Esophagus (tissue), 2 donors: ENCODE data around the gene UBE2S. TPM values are rescaled to one million over a fixed set of nuclear protein-coding genes. Genes with fewer than 3 reads are reported as not detected.
"Not testable (repeated sequence)": the region's sequence is repeated elsewhere in the genome, so short reads cannot be mapped to it uniquely, and the experiment has no call there.

ENCODE experiments used
- H3K27ac ChIP-seq, 2 donors: one replicate each; pipeline ENCODE4 v1.5.1; 2013; ENCODE audit warnings: low read depth in 2 of 2, mild to moderate bottlenecking in 2 of 2, inconsistent platforms in 1 of 2, low read length in 1 of 2, moderate library complexity in 1 of 2
- H3K27me3 ChIP-seq, 2 donors: one replicate each; pipeline ENCODE4 v1.6.1; 2013; ENCODE audit warnings: low read length in 2 of 2, control low read depth in 1 of 2, mild to moderate bottlenecking in 1 of 2; ENCODE audit not compliant: insufficient read depth in 2 of 2, control insufficient read depth in 1 of 2
- H3K36me3 ChIP-seq, 2 donors: one replicate each; pipeline ENCODE4 v1.6.1; 2013; ENCODE audit warnings: low read length in 1 of 2; ENCODE audit not compliant: control insufficient read depth in 2 of 2, insufficient read depth in 2 of 2
- H3K4me1 ChIP-seq, 2 donors: one replicate each; pipeline ENCODE4 v1.6.1; 2013; ENCODE audit warnings: low read length in 1 of 2; ENCODE audit not compliant: control insufficient read depth in 2 of 2, insufficient read depth in 2 of 2
- H3K4me3 ChIP-seq, 2 donors: one replicate each; pipeline ENCODE4 v1.5.1; 2013; ENCODE audit warnings: low read length in 2 of 2, mild to moderate bottlenecking in 2 of 2, low read depth in 1 of 2, moderate library complexity in 1 of 2
- H3K9me3 ChIP-seq, 2 donors: one replicate each; pipeline ENCODE4 v1.6.1; 2013; ENCODE audit warnings: mild to moderate bottlenecking in 2 of 2, low read depth in 1 of 2, low read length in 1 of 2, moderate library complexity in 1 of 2; ENCODE audit not compliant: control insufficient read depth in 2 of 2, insufficient read depth in 1 of 2
- WGBS, 2 donors: extraction: QIAGEN DNeasy Blood & Tissue Kit; methylation state at CpG; one replicate each; pipeline ENCODE4 v1.1.7; 2013; 5-methylcytosine and 5-hydroxymethylcytosine counted together
- polyA plus RNA-seq, 2 donors: library from polyadenylated mRNA; stranded (reverse); fragments of 200-250 nt; gene quantifications; one replicate each; pipeline ENCODE4 v1.2.3, GENCODE V29; 2013
- donor health status: healthy with polysubstance abuse.
- donor health status: Bipolar disorder and iron deficiency.

Gene UBE2S
- polyA plus RNA-seq, 2 donors, result 12.8 to 24.1 TPM

- H3K36me3 ChIP-seq, result no peaks in the 10 kb centered on the region
- H3K9me3 ChIP-seq, result peaks cover 0 to 10% of the 10 kb centered on the region in 2 donors
- H3K27me3 ChIP-seq, result peaks cover 10 to 12% of the 10 kb centered on the region in 2 donors
- no peaks in the 10 kb centered on the region for H3K4me1 ChIP-seq
- no peak overlapping the region for H3K4me3 ChIP-seq
- 93 to 94% methylated on average over 1 of the region's 1 CpG for WGBS, 2 donors
- H3K27ac ChIP-seq, result no peak overlapping the region
Observed at GRCh38 chr19:55431183-55431582, 23.6 kb upstream of the UBE2S start.

DNA sequence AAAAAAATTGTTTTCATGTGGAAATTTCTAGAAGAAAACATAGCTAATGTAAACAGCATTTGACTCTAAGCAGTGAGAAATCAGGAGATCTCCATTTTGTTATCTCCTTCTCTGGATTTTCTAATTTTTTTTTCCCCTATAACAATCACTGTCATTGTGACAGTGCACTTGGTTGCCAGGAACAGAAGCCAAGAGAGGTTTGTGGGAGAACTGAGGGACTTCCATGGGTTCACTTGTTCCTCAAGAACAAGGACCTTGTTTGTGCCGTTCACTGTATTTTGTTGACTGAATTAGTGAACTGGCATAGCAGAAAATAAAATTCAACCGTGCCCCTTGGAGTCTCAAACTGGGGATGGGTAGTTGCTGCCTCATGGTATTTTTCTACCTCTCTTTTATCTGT is 18.5 kb upstream of the UBE2S start:
- Histone ChIP-seq H3K4me1 (no peaks in the 10 kb centered on the region), H3K27me3 (peaks cover 2 to 10% of the 10 kb centered on the region in 2 donors), H3K4me3 (no peak overlapping the region), H3K36me3 (no peaks in the 10 kb centered on the region), H3K9me3 (no peaks in the 10 kb centered on the region), H3K27ac (no peak overlapping the region)
- WGBS, 2 donors, result 71 to 73% methylated on average over 2 of the region's 2 CpGs

GRCh38 chr19:55424518-55424917 is 16.9 kb upstream of the UBE2S start:
- 82 to 84% methylated on average over 3 of the region's 3 CpGs for WGBS, 2 donors
- H3K9me3 ChIP-seq, result no peaks in the 10 kb centered on the region
- no peak overlapping the region for H3K27ac ChIP-seq
- no peaks in the 10 kb centered on the region for H3K36me3 ChIP-seq
- no peaks in the 10 kb centered on the region for H3K4me1 ChIP-seq
- no peak overlapping the region for H3K4me3 ChIP-seq
- peaks cover 0 to 3% of the 10 kb centered on the region in 2 donors for H3K27me3 ChIP-seq

DNA sequence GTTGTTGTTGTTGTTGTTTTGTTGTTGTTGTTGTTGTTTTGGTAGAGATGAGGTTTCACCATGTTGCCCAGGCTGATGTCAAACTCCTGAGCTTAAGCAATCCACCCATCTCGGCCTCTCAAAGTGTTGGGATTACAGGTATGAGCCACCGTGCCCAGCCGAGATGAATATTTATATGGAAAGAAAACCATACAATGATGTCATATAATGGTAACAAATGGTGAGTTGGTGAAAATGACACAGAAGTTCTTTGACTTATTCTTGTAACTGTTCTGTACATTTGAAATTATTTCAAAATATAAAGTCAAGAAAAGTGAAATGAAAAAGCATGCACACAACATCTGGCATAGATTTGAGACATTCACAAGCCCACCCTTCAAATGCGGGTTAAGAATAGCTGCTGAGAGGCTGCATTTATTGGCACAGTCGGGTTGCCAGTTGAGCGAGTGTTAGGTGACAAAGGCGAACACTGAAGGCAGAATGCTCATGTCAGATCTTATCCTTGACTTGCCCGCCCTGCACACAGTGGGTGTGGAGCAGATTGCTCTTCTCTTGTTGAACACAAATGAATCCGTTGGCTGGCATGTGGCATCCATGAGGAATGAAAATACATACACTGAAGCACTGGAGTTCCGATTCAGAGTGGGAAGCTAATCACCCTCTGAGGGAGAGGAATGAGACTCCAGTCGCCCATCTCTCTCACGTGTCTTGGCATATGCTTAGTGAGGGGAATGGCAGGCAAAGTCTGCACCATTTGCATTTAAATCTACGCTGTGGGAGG is 15.8 kb upstream of the UBE2S start:
- H3K27ac ChIP-seq, result no peak overlapping the region
- H3K27me3 ChIP-seq, result peaks cover 0 to 1% of the 10 kb centered on the region in 2 donors
- WGBS, 2 donors, result 49 to 55% methylated on average over 13 of the region's 13 CpGs
- H3K9me3 ChIP-seq, result no peaks in the 10 kb centered on the region
- no peaks in the 10 kb centered on the region for H3K36me3 ChIP-seq
- no peak overlapping the region for H3K4me3 ChIP-seq
- no peaks in the 10 kb centered on the region for H3K4me1 ChIP-seq

- H3K4me3 ChIP-seq, H3K27me3 ChIP-seq, H3K9me3 ChIP-seq, H3K36me3 ChIP-seq, H3K27ac ChIP-seq, H3K4me1 ChIP-seq: not testable (repeated sequence)
- WGBS, 2 donors, result 63 to 66% methylated on average over 4 of the region's 4 CpGs
Observed at GRCh38 chr19:55421281-55421680, 13.7 kb upstream of the UBE2S start.

GRCh38 chr19:55419624-55420236 is 12.1 kb upstream of the UBE2S start:
- no peaks in the 10 kb centered on the region for H3K36me3 ChIP-seq
- no peaks in the 10 kb centered on the region for H3K9me3 ChIP-seq
- H3K27ac ChIP-seq, result no peak overlapping the region
- H3K4me3 ChIP-seq, result no peak overlapping the region
- WGBS, 2 donors, result 79 to 83% methylated on average over 5 of the region's 5 CpGs
- H3K27me3 ChIP-seq, result no peaks in the 10 kb centered on the region
- H3K4me1 ChIP-seq, result no peaks in the 10 kb centered on the region

- H3K27ac ChIP-seq, result no peak overlapping the region
- 60 to 61% methylated on average over 5 of the region's 5 CpGs for WGBS, 2 donors
- no peaks in the 10 kb centered on the region for H3K27me3 ChIP-seq
- H3K9me3 ChIP-seq, result no peaks in the 10 kb centered on the region
- no peaks in the 10 kb centered on the region for H3K4me1 ChIP-seq
- H3K36me3 ChIP-seq, result no peaks in the 10 kb centered on the region
- H3K4me3 ChIP-seq, result no peak overlapping the region
Observed at GRCh38 chr19:55419103-55419502, 11.5 kb upstream of the UBE2S start.

- no peaks in the 10 kb centered on the region for H3K27me3 ChIP-seq
- H3K36me3 ChIP-seq, result no peaks in the 10 kb centered on the region
- WGBS, 2 donors, result 15% methylated on average over 7 of the region's 7 CpGs
- no peaks in the 10 kb centered on the region for H3K4me1 ChIP-seq
- no peaks in the 10 kb centered on the region for H3K9me3 ChIP-seq
- no peak overlapping the region for H3K4me3 ChIP-seq
- H3K27ac ChIP-seq, result no peak overlapping the region
Observed at GRCh38 chr19:55418185-55418584, 10.6 kb upstream of the UBE2S start.

DNA sequence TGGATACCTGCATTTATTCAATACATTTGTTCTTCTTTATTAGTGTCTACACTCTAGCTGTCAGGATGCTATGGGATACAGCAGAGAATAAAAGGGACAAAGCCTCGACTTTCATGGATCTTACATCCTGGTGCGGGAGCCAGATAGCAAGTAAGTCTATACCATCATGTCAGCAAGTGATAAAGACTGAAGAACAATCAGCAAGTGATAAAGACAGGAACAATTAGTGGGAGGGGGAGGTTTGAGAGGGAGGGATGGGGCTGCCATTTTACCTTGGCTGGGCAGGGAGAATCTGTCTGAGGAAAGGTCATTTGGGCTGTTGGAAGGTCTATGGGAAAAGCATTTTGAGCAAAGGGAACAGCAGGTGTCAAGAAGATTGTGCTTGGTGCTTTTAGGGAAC is 2.6 kb upstream of the UBE2S start:
- Histone ChIP-seq H3K9me3 (no peaks in the 10 kb centered on the region), H3K27ac (no peak overlapping the region), H3K4me1 (peaks cover 3 to 19% of the 10 kb centered on the region in 2 donors), H3K36me3 (peaks cover 0 to 3% of the 10 kb centered on the region in 2 donors), H3K27me3 (no peaks in the 10 kb centered on the region), H3K4me3 (no peak overlapping the region)
- 94 to 95% methylated on average over 2 of the region's 2 CpGs for WGBS, 2 donors

- H3K4me1 ChIP-seq, result peaks cover 3 to 19% of the 10 kb centered on the region in 2 donors
- not testable (repeated sequence) for H3K9me3 ChIP-seq, H3K36me3 ChIP-seq, H3K27me3 ChIP-seq, H3K4me3 ChIP-seq, H3K27ac ChIP-seq
- 95 to 97% methylated on average over 8 of the region's 8 CpGs for WGBS, 2 donors
Observed at GRCh38 chr19:55409179-55409578, 1.6 kb upstream of the UBE2S start.
